SK-N-SH (cell line): ENCODE data around the gene CREBZF. TPM values are rescaled to one million over a fixed set of nuclear protein-coding genes. Genes with fewer than 3 reads are reported as not detected.

ENCODE experiments used
- CTCF ChIA-PET: fragments of 300-600, 350-600 bp; formaldehyde crosslinking; extraction: SDS; loops from one replicate; lab custom pipeline; 2021; lab: Yijun Ruan, JAX
- POLR2A ChIA-PET: fragments of 350-600 bp; sonication (Branson Sonifier 250); formaldehyde crosslinking; extraction: SDS; loops from one replicate; lab custom pipeline; 2020; ENCODE audit warnings: antibody characterized with exemption, inconsistent platforms; lab: Yijun Ruan, JAX
- DNase-seq: peaks from one replicate; pipeline ENCODE4 v3.0.0; 2012
- H2AFZ ChIP-seq: fragments of 200-600 bp; sonication (generic); 2 replicates; pipeline ENCODE4 v1.8.1; 2016; ENCODE audit warnings: antibody characterized with exemption, mild to moderate bottlenecking, low read depth
- H3F3A ChIP-seq: fragments of 200-600 bp; sonication (generic); replicated peaks from 2 replicates; pipeline ENCODE3; 2016; ENCODE audit warnings: antibody characterized with exemption, mild to moderate bottlenecking; ENCODE audit not compliant: insufficient read depth
- H3K27ac ChIP-seq, 2 experiments: fragments of 200-500 bp in 1 of 2; fragments of 200-600 bp in 1 of 2; sonication (Bioruptor generic) in 1 of 2; sonication (generic), shearing (Covaris generic) in 1 of 2; 2 replicates each; pipeline versions ENCODE4 v1.5.1 to v1.6.1; 2014 to 2016; ENCODE audit warnings: low read depth in 2 of 2, inconsistent platforms in 1 of 2, low read length in 1 of 2, mild to moderate bottlenecking in 1 of 2, mixed read lengths in 1 of 2
- H3K27me3 ChIP-seq: fragments of 200-600 bp; sonication (generic), shearing (Covaris generic); 2 replicates; pipeline ENCODE4 v1.6.1; 2016; ENCODE audit warnings: mixed run types; ENCODE audit not compliant: insufficient read depth
- H3K36me3 ChIP-seq, 2 experiments: fragments of 200-500 bp in 1 of 2; fragments of 200-600 bp in 1 of 2; sonication (Bioruptor generic) in 1 of 2; sonication (generic) in 1 of 2; replicated peaks in 1 of 2; 2 replicates each; pipeline versions ENCODE3 to v1.5.1; 2014 to 2016; ENCODE audit warnings: low read length in 1 of 2, mild to moderate bottlenecking in 1 of 2; ENCODE audit not compliant: insufficient read depth in 2 of 2, control insufficient read depth in 1 of 2
- H3K4me1 ChIP-seq, 2 experiments: fragments of 200-500 bp in 1 of 2; fragments of 200-600 bp in 1 of 2; sonication (Bioruptor generic) in 1 of 2; sonication (generic), shearing (Covaris generic) in 1 of 2; 2 replicates each; pipeline versions ENCODE4 v1.5.1 to v1.6.1; 2014 to 2016; ENCODE audit warnings: low read depth in 1 of 2, low read length in 1 of 2, mixed run types in 1 of 2; ENCODE audit not compliant: insufficient read depth in 2 of 2, control insufficient read depth in 1 of 2
- H3K4me2 ChIP-seq: fragments of 200-600 bp; sonication (generic), shearing (Covaris generic); 2 replicates; pipeline ENCODE4 v1.6.1; 2017; ENCODE audit warnings: mixed run types
- H3K4me3 ChIP-seq, 2 experiments: fragments of 200-500 bp in 1 of 2; fragments of 200-600 bp in 1 of 2; sonication (Bioruptor generic) in 1 of 2; sonication (generic), shearing (Covaris generic) in 1 of 2; 2 replicates each; pipeline versions ENCODE4 v1.5.1 to v1.8.1; 2014 to 2016; ENCODE audit warnings: low read depth in 2 of 2, inconsistent platforms in 1 of 2, low read length in 1 of 2, mild to moderate bottlenecking in 1 of 2, mixed read lengths in 1 of 2, moderate library complexity in 1 of 2
- H3K79me2 ChIP-seq: fragments of 200-600 bp; sonication (generic); 2 replicates; pipeline ENCODE4 v1.8.1; 2017; ENCODE audit warnings: mild to moderate bottlenecking; ENCODE audit not compliant: insufficient read depth
- H3K9ac ChIP-seq: fragments of 200-600 bp; sonication (generic); 2 replicates; pipeline ENCODE4 v1.6.1; 2017; ENCODE audit warnings: mixed run types
- H3K9me2 ChIP-seq: fragments of 200-600 bp; sonication (generic); 2 replicates; pipeline ENCODE4 v1.6.1; 2017; ENCODE audit warnings: mixed run types
- H3K9me3 ChIP-seq: fragments of 200-600 bp; sonication (generic); 2 replicates; pipeline ENCODE4 v1.6.1; 2017; ENCODE audit warnings: mixed run types, mild to moderate bottlenecking, moderate library complexity
- H4K20me1 ChIP-seq: fragments of 200-600 bp; sonication (generic); 2 replicates; pipeline ENCODE4 v1.6.1; 2017; ENCODE audit warnings: mild to moderate bottlenecking, mixed run types; ENCODE audit not compliant: insufficient read depth
- CHD2 ChIP-seq: fragments of 150-350 bp; IDR thresholded peaks from 2 replicates; pipeline ENCODE4 v1.6.1; 2018; ENCODE audit warnings: low read length; ENCODE audit not compliant: partially characterized antibody
- ELF1 ChIP-seq: IDR thresholded peaks from 2 replicates; pipeline ENCODE4 v1.4.0; 2012
- EZH2phosphoT487 ChIP-seq: fragments of 200-600 bp; sonication (generic); IDR thresholded peaks from 2 replicates; pipeline ENCODE4 v1.6.1; 2017; ENCODE audit warnings: low read depth, mixed run types, mild to moderate bottlenecking, antibody characterized with exemption, moderate library complexity, borderline replicate concordance
- IRF3 ChIP-seq: fragments of 150-350 bp; IDR thresholded peaks from 2 replicates; pipeline ENCODE4 v1.6.1; 2016; ENCODE audit warnings: mild to moderate bottlenecking, low read depth, low read length
- NFIC ChIP-seq: IDR thresholded peaks from 2 replicates; pipeline ENCODE4 v1.4.0; 2012; ENCODE audit warnings: borderline replicate concordance
- RAD21 ChIP-seq: IDR thresholded peaks from 2 replicates; pipeline ENCODE4 v1.6.1; 2012; ENCODE audit warnings: mild to moderate bottlenecking, low read length
- RCOR1 ChIP-seq: fragments of 150-350 bp; IDR thresholded peaks from 2 replicates; pipeline ENCODE4 v1.6.1; 2017; ENCODE audit warnings: antibody characterized with exemption, low read length
- REST ChIP-seq: IDR thresholded peaks from 2 replicates; pipeline ENCODE4 v1.6.1; 2012; ENCODE audit warnings: mild to moderate bottlenecking, low read depth, low read length, moderate library complexity
- SIN3A ChIP-seq: IDR thresholded peaks from 2 replicates; pipeline ENCODE4 v1.6.1; 2012; ENCODE audit warnings: low read depth, mild to moderate bottlenecking, low read length, moderate library complexity, borderline replicate concordance
- TAF1 ChIP-seq: IDR thresholded peaks from 2 replicates; pipeline ENCODE4 v1.6.1; 2012; ENCODE audit warnings: low read depth, mild to moderate bottlenecking, low read length, moderate library complexity, borderline replicate concordance
- TCF12 ChIP-seq: IDR thresholded peaks from 2 replicates; pipeline ENCODE4 v1.4.0; 2012
- USF2 ChIP-seq: fragments of 150-350 bp; IDR thresholded peaks from 2 replicates; pipeline ENCODE4 v1.6.1; 2017; ENCODE audit warnings: antibody characterized with exemption, low read length, low read depth, borderline replicate concordance
- ZBTB33 ChIP-seq: IDR thresholded peaks from 2 replicates; pipeline ENCODE4 v1.4.0; 2012; ENCODE audit warnings: low read depth, borderline replicate concordance
- WGBS: methylation state at CpG from one replicate; pipeline ENCODE4 v1.1.6; 2017; ENCODE audit warnings: low lambda C conversion rate; 5-methylcytosine and 5-hydroxymethylcytosine counted together
- polyA plus RNA-seq, 3 experiments: library from polyadenylated mRNA; depleted of rRNA; stranded (reverse); fragments of >200 nt; gene quantifications; 2 replicates each; pipeline ENCODE4 v1.2.3, GENCODE V29; 2012

The CREBZF gene
- polyA plus RNA-seq, 1 of the 3 experiments (the other 2 are of a cell fraction), result 50.5 TPM

- CTCF ChIA-PET, result no interaction called here
- Histone ChIP-seq H3K36me3 (no peaks in the 10 kb centered on the region), H4K20me1 (no peaks in the 10 kb centered on the region), H3K9ac (no peak overlapping the region), H3K9me2 (no peaks in the 10 kb centered on the region), H3K27ac (no peak overlapping the region), H3K79me2 (no peaks in the 10 kb centered on the region), H3F3A (no peaks in the 10 kb centered on the region), H3K4me1 (no peaks in the 10 kb centered on the region), H3K27me3 (no peaks in the 10 kb centered on the region), H3K4me2 (no peak overlapping the region), H3K4me3 (no peak overlapping the region), H3K9me3 (no peaks in the 10 kb centered on the region), H2AFZ (no peak overlapping the region)
- POLR2A ChIA-PET, result no interaction called here
- 84% methylated on average over 3 of the region's 3 CpGs for WGBS
- TF ChIP-seq CHD2 (no peak), SIN3A (no peak), IRF3 (no peak), ELF1 (no peak), TAF1 (no peak), USF2 (no peak), ZBTB33 (no peak), EZH2phosphoT487 (no peak), TCF12 (no peak), NFIC (no peak), RCOR1 (no peak), RAD21 (no peak), REST (no peak)
- DNase-seq, result no peak
Measured at GRCh38 chr11:85673393-85673792, 8.5 kb upstream of the CREBZF start.
